ENCODE results near the gene TMEM175.
A peak's percentile ranks its signal among the peaks of the same experiment; 100 is the strongest.
"Not testable (repeated sequence)": the region's sequence is repeated elsewhere in the genome, so short reads cannot be mapped to it uniquely, and the experiment has no call there.

Gene TMEM175

GRCh38 chr4:917992-918391, 14.3 kb upstream of the TMEM175 start:
- DNase-seq = no peak

GRCh38 chr4:918591-918990, 13.7 kb upstream of the TMEM175 start:
- DNase-seq = not testable (repeated sequence)

- DNase-seq = not testable (repeated sequence)
Measured at GRCh38 chr4:919004-919680, 13.1 kb upstream of the TMEM175 start.

GRCh38 chr4:921830-922331, 10.4 kb upstream of the TMEM175 start:
- DNase-seq = peak; percentile 23

GRCh38 chr4:924107-925096, 7.9 kb upstream of the TMEM175 start:
- DNase-seq = peak; percentile 22

GRCh38 chr4:925171-925570, 7.1 kb upstream of the TMEM175 start:
- DNase-seq = no peak

- no peak for DNase-seq
Measured at GRCh38 chr4:925771-926500, 6.3 kb upstream of the TMEM175 start.

GRCh38 chr4:926538-926937, 5.7 kb upstream of the TMEM175 start:
- DNase-seq = no peak

GRCh38 chr4:927566-927965, 4.7 kb upstream of the TMEM175 start:
- not testable (repeated sequence) for DNase-seq

- DNase-seq = no peak
Measured at GRCh38 chr4:929096-929765, 3.0 kb upstream of the TMEM175 start.

- peak; percentile 6 for DNase-seq
Measured at GRCh38 chr4:930028-930551, 2.2 kb upstream of the TMEM175 start.

- DNase-seq = no peak
Measured at GRCh38 chr4:930827-931193, 1.4 kb upstream of the TMEM175 start.

GRCh38 chr4:931194-931959, 883 bp upstream of the TMEM175 start:
- DNase-seq = peak; percentile 29

- peak; percentile 73 for DNase-seq
Measured at GRCh38 chr4:932713-933070, 432 bp downstream of the TMEM175 start.

- not testable (repeated sequence) for DNase-seq
Measured at GRCh38 chr4:939508-939907, 7.2 kb downstream of the TMEM175 start.

- DNase-seq = no peak
Measured at GRCh38 chr4:945274-946102, 13.2 kb downstream of the TMEM175 start.

- DNase-seq = no peak
Measured at GRCh38 chr4:946103-946450, 13.8 kb downstream of the TMEM175 start.

- no peak for DNase-seq
Measured at GRCh38 chr4:946517-947471, 14.5 kb downstream of the TMEM175 start.

- no peak for DNase-seq
Measured at GRCh38 chr4:947491-947971, 15.3 kb downstream of the TMEM175 start.

All from OCI-M1 (cell line).